Measurements from ENCODE around the gene ST7L. TPM values are rescaled to one million over a fixed set of nuclear protein-coding genes. Genes with fewer than 3 reads are reported as not detected.
"Not testable (repeated sequence)": the region's sequence is repeated elsewhere in the genome, so short reads cannot be mapped to it uniquely, and the experiment has no call there.

The ST7L gene, protein sequence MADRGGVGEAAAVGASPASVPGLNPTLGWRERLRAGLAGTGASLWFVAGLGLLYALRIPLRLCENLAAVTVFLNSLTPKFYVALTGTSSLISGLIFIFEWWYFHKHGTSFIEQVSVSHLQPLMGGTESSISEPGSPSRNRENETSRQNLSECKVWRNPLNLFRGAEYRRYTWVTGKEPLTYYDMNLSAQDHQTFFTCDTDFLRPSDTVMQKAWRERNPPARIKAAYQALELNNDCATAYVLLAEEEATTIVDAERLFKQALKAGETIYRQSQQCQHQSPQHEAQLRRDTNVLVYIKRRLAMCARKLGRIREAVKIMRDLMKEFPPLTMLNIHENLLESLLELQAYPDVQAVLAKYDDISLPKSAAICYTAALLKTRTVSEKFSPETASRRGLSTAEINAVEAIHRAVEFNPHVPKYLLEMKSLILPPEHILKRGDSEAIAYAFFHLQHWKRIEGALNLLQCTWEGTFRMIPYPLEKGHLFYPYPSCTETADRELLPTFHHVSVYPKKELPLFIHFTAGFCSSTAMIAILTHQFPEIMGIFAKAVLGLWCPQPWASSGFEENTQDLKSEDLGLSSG
- total RNA-seq, result 35.9 TPM

DNA sequence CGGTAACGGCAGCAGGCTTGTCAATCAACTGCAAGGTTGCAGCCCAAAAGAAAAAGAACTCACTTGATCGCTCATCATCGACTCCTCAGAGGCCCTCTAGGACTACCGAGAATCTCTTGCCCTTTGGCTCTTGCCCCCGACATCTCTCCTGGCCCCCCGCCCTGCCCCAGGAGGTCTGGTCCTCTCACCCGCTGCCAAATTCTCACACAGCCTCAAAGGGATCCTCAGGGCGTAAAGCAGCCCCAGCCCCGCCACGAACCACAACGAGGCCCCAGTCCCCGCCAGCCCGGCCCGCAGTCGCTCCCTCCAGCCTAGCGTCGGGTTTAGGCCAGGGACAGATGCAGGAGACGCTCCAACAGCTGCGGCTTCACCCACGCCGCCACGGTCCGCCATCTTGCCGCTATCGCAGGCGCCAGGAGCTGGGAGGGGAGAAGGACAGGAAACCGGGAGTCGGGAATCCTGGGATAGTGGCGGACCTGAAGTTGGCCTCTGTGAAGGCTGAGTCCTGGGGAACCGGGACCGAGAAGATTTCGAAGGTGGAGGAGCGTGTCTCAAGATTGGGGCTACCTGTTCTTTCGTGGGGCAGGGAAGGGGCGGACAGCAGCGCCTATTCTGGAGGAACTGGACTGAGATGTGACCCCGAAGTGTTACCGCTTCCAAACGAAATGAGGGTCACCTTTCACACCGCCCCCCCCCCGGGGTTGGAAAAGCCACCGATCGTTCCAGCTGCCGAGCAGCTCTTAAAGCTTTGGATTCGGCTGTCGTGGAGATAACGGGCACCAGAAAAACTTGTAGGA is at the start of gene ST7L:
ST7L (minus strand) TSS at position 421 of the 797 bp plus-strand sequence; CDS start at position 393, 28 bp downstream.
- DNase-seq (ENCODE audit: low spot score in 2 of 2) (peak; percentile 60), FAIRE-seq (no peak)

DNA sequence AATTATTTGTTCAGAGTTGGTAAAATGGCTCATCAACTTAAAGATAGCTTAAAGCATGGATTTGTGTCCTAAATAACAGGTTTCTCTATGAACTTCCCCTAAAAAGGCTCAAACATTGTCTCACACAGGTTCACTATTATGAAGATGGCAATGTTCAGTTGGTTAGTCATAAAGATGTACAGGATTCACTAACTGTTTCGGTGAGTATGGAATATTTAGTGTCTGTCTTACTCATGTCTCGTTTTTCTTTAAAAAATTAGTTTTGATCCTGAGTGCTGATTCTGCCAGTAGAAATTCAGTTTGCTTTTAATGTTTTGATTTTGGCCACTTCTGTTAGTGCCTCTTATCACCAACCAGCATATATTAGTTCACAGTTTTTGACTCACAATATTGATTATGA is 48.0 kb upstream of the ST7L start:
- no peak for DNase-seq (ENCODE audit: low spot score in 2 of 2)
- FAIRE-seq, result no peak

DNA sequence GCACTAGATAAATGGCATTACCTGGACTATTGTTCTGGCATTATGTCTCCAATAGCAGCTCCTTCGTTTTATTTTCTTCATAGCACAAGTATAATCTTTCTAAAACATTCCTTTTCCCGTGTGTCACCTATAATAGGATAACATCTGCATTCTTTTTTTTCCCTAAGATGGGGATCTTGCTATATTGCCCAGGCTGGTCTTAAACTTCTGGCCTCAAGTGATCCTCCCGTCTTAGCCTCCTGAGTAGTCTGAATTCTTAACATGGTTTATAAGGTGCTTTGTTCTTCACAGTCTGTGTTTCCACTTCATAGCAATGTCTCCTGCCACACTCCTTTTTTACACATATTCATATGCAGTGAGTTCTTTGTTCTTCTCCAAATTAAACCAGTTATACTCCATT is 46.9 kb upstream of the ST7L start:
- DNase-seq (ENCODE audit: low spot score in 2 of 2), result no peak
- FAIRE-seq, result no peak

DNA sequence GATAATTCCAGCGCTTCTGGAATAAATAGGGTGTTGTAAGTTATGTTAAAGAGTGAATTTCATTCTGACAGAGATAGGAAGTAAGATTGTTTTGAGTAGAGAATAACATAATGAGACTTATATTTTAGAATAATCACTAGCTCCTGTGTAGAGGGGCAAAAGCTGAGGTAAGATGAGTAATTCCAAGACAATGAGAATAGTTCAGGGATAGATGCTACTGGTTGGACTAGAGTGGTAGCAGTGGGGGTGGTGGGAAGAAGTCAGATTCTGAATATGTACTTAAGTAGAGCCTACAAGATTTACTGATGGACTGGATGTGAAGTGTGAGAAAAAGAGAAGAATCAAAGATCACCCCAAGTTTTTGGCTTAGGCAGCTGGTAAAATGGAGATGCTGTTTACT is 32.3 kb upstream of the ST7L start:
- DNase-seq (ENCODE audit: low spot score in 2 of 2), result no peak

DNA sequence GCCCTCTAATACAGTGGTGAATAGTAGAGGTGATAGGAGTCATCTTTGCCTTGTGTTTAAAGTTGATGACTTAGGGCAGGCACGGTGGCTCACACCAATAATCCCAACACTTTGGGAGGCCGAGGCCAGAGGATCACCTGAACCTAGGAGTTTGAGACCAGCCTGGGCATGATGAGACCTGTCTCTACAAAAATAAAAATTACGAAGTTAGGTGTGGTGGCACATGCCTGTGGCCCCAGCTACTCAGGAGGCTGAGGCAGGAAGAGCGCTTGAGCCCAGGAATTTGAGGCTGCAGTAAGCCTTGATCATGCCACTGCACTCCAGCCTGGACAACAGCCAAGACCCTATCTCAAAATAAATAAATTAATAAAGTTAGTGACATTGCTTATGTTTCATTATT is 27.3 kb upstream of the ST7L start:
- FAIRE-seq, result no peak
- DNase-seq (ENCODE audit: low spot score in 2 of 2), result no peak

More for the DNA sequence above, 32.3 kb upstream of the ST7L start:
- FAIRE-seq, result no peak

DNA sequence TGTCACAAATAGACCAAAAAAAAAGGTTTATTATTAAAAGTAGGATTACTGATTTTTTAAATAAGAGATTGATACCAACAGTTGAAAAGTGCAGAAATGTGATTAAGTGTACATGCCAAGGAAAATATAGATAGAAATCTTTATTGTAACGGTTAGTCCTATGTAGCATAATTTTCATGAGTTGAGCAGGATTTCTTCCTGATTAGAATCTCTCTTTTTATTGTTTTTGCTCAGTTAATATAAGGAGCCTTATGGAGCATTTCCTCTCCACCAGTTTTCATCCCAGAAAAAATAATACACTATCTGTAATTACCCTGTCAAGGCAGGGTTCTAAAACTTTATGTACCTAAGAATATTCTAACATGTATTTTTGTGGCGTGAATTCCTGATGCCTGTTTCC is 24.1 kb upstream of the ST7L start:
- no peak for FAIRE-seq

DNA sequence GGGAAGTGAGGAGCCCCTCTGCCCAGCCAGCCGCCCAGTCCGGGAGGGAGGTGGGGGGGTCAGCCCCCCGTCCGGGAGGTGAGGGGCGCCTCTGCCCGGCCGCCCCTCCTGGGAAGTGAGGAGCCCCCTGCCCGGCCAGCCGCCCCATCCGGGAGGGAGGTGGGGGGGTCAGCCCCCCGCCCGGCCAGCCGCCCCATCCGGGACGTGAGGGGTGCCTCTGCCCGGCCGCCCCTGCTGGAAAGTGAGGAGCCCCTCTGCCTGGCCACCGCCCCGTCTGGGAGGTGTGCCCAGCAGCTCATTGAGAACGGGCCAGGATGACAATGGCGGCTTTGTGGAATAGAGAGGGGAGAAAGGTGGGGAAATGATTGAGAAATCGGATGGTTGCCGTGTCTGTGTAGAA is 21.5 kb upstream of the ST7L start:
- not testable (repeated sequence) for FAIRE-seq; DNase-seq (ENCODE audit: low spot score in 2 of 2)

More for the DNA sequence above, 24.1 kb upstream of the ST7L start:
- no peak for DNase-seq (ENCODE audit: low spot score in 2 of 2)

DNA sequence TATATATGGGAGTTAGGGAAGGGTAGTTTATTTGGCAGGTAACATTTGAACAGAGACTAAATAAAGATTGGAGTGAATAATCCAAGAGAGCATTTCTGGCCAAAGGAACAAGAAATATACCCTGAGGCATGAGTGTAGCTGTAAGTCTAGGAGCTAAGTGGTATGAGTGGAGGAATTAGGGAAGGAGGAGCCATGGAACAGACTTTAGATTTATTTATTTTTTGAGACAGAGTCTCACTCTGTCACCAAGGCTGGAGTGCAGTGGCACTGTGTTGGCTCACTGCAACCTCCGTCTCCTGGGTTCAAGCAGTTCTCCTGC is 19.1 kb upstream of the ST7L start:
- FAIRE-seq (no peak), DNase-seq (ENCODE audit: low spot score in 2 of 2) (no peak)

DNA sequence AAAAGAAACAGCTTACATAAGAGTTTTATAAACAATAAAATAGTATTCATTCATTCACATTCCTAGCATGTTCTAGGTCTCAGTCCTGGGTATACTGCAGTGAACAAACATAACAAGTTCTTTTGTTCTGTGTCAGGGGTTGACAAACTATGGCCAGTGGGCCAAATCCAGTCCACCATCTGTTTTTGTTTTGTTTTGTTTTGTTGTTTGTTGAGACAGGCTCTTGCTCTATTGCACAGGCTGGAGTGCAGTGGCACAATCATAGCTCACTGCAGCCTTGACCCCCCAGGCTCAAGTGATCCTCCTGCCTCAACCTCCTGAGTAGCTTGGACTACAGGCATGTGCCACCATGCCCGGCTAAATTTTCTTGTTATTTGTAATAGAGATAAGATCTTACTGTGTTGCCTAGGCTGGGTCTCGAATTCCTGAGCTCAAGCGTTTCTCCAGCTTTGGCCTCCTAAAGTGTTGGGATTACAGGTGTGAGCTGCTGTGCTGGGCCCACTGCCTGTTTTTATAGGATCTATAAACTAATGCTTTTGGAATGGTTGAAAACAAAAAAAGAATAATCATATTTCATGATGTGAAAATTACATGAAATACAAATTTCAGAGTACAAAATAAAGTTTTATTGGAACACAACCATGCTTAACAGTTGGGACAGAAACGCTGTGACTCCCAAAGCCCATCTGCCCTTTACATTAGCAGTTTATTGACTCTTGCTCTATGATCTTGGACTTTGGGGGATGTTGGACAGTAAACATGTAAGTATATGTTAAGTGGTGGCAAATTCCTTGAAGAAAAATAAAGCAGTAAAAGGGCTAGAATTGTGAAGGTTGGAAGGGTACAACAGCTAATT is 18.5 kb upstream of the ST7L start:
- FAIRE-seq (no peak), DNase-seq (ENCODE audit: low spot score in 2 of 2) (peak; percentile 31 to 39)

DNA sequence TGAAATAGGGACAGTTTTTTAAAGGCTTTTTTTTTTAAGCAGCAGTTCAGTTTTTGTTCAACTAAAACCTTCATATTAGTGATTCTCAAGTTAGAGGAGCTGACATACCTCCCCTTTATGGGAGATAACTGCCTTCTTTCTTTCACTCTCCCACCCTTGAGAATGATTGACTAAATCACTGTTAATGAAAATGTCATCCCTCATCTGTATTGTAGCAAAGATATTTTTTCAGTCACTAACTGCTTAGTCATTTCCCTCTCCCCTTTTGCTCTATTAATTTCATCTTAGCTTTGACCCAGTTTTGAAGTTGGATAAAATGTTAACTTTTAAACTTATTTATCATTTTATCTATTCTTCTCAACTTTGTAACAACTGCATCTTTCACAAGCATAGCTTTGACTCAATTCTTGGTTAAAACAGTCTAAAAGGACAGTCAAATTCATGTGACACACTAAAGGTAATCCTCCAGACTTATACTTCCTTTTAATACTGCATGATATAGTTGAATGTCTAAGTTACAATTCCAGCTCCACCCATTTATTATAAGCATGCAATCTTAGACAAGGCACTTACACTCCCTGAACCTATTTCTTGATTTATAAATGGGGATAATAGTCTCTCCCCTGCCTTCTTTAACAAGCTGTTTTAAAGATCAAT is 17.8 kb upstream of the ST7L start:
- FAIRE-seq (no peak), DNase-seq (ENCODE audit: low spot score in 2 of 2) (no peak)

DNA sequence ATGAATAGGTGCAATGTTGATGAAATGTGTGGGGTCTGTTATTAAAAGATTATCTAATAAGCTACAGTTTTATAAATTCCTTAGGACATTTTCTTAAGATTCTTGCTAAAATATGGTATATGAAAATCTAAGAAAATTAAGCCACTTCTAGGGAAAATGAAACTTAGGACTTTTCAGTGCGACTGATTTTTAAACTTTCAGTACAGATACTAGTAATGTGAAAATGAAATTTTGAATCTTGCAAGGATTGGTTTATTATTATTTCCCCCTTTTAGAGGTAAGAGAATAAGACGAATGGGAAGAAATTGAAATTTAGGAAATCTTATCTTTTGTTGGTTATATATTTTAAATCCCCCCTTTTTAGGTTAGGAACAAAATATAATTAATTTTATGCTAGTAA is 17.1 kb upstream of the ST7L start:
- FAIRE-seq (no peak), DNase-seq (ENCODE audit: low spot score in 2 of 2) (no peak)

DNA sequence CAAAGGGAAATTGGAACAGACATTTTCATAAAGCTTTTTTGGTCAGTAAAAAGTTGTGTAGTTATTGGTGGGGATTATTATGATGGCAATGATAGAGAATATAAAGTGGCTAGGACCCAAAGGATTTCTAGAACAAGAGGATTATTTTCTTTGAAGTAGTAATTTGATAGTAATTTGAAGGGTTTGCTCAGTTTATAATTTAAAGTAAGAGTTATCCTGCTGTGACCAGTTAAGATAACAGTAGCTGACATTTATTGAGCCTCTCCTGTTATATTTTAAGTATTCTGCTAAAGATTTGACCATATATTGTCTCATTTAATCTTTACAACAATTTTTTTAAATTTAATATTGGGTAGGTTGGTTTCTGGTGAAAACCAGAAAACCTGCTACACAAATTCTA is 15.4 kb upstream of the ST7L start:
- no peak for DNase-seq (ENCODE audit: low spot score in 2 of 2)
- FAIRE-seq, result no peak

DNA sequence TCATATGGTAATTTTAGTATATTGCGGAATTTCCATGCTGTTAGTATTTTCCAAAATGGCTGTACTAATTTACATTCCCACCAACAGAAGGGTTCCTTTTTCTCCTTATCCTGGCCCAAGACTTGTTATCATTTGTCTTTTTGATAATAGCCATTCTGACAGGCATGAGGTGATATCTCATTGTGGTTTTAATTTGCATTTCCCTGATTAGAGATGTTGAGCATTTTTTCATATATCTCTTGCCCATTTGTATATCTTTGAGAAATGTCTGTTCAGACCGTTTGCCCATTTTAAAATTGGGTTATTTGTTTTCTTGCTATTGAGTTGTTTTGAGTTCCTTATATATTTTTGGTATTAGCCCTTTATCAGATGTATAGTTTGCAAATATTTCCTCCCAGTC is 14.7 kb upstream of the ST7L start:
- no peak for DNase-seq (ENCODE audit: low spot score in 2 of 2)
- FAIRE-seq, result no peak

DNA sequence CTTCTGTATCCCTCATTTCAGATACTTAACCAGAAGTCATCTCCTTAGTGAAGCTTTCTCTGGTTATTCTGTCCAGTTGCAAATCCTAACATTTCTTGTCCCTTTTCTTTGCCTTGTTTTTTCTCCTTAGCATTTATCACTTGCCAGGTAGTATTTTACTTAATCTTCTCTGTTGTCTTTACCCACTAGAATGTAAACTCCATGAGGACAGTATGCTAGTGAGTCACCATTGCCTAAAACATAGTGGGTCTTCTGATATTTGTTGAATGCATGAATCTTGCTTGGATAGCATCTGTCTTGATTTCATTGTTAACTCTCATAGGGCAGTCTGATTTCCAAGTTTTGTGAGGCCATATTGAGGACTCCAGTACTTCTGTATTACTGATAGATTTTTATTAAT is 10.3 kb upstream of the ST7L start:
- no peak for FAIRE-seq
- no peak for DNase-seq (ENCODE audit: low spot score in 2 of 2)

DNA sequence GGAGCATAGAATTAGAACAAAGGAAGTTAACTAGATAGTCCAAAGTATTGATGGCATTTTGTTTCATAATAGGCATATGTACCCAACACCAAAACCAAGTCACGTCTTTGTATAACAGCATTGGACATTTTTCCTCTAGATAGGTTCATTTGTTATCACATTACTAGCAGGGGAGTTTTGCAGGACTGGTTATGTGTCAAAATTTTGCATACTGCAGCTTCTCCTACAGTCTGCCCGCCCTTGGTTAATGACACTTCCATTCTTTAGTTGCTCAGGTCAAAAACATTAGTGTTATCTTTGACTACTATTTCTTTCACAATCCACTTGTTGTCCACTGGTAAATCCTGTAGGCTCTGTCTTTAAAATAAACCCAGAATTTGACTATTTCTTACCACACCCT is 9.6 kb upstream of the ST7L start:
- DNase-seq (ENCODE audit: low spot score in 2 of 2), result no peak
- no peak for FAIRE-seq

DNA sequence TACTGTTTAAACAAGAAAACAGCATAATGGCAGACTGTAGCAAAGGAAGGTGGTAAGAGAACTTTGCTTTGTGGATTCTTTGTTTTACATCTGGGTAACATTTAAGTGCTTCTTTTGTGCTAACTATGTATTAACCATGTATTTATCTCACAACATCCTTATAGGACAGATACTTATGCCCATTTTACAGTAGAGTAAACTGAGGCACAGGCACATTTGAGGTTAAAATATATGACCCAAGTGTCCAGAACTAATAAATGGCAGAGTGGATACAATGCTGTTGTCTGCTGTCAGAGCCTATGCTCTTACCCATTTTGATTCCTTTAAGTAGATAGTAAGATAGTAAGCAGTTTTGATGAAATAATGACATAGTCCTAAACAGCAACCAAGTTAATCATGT is 7.9 kb upstream of the ST7L start:
- FAIRE-seq (no peak), DNase-seq (ENCODE audit: low spot score in 2 of 2) (no peak)

DNA sequence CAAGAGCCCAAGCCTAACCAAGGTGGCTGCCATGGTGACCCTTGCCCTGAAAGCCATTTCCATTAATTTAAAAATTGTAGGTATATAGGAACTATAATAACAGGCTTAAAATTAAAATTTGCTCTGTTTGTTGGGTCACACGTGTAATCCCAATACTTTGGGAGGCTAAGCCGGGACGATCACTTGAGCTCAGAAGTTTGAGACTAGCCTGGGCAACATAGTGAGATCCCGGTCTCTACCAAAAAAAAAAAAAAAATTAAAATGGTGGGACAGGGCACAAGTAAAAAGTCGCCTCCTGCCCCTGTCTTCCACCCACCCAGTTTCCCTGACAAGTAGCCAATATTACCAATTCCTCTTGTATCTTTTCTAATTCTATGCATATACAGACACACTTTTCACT is 7.3 kb upstream of the ST7L start:
- FAIRE-seq (no peak), DNase-seq (ENCODE audit: low spot score in 2 of 2) (no peak)

DNA sequence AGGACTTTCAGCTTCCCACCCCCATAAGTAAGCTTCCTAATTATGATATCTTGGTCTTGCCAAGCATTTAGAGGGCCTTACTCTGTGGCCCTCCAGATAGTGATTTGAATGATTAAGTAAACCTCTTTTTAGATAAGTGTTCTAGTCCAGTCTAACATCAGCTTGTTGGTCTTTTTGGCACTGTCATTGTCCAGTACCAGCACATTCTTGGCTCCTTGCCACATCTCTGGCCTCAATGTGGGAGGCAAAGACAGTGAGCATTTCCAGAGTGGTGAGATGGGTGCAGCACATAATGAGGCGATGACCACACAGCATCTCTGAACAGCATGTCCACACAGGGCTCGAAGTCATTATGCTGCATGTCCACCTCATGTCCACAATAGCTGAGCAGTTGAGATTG is 6.8 kb upstream of the ST7L start:
- FAIRE-seq, result no peak
- DNase-seq (ENCODE audit: low spot score in 2 of 2), result no peak

DNA sequence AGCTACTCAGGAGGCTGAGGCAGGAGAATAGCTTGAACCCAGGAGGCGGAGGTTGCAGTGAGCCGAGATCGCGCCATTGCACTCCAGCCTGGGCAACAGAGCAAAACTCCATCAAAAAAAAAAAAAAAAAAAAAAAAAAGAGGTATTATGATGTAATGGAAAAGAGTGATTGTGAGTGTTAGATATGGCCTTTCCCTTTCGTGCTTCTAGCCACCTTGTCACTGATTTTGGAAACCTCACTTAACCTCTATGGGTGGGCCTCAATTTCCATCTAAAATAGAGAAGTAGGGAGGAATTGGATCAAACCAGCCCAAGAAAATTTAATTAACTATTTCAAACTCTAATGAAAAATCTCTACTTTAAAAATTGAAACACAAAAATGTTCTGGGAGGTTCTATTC is 5.6 kb upstream of the ST7L start:
- not testable (repeated sequence) for DNase-seq (ENCODE audit: low spot score in 2 of 2); FAIRE-seq

DNA sequence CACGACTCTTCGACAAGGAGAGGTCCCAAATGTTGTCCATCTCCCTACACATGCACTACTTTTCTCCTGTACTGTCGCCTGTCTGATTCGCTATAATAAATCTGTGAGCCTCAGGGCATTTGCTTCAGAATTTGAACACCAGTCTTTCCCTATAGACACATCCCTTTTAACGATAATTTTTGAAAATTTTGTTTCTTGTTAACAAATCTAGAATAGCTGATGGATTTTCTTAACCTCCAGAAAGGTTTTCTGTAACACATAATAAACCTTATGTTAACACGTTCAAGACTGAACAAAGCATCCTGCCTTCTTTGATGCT is 1.4 kb upstream of the ST7L start:
- no peak for DNase-seq (ENCODE audit: low spot score in 2 of 2)
- FAIRE-seq, result no peak
